Vagina (tissue), 2 donors: ENCODE data around the gene TTLL3.

Experiments used
- POLR2A ChIP-seq, 2 donors: fragments of 450-650 bp; IDR thresholded peaks; one replicate each; pipeline ENCODE4 v1.6.1; 2017; ENCODE audit warnings: antibody characterized with exemption in 2 of 2, mild to moderate bottlenecking in 2 of 2, moderate library complexity in 2 of 2
- POLR2AphosphoS5 ChIP-seq, 2 donors: sonication (generic); formaldehyde crosslinking; IDR thresholded peaks; one replicate each; pipeline ENCODE4 v1.9.0; 2017; ENCODE audit warnings: antibody characterized with exemption in 2 of 2, mild to moderate bottlenecking in 2 of 2, low read depth in 1 of 2; ENCODE audit not compliant: insufficient read depth in 1 of 2

DNA sequence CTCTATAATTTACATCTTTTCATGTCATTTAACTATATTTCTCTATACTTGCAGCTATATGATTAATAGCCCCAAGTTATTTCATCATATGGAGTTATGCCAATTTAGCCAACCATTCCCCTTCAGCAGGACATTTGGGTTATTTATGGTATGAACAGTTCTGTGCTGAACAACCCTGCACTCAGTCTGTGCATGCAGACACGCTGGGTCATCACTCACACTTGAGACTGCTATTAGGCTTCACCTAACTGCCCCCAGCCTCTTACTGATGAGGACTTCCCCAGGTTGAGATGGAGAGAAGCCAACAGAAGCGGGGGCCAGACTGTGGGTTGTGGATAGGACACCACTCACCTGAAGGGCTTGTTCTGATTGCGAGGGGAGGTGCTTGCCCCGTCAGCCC lies 25.1 kb upstream of the TTLL3 start:
- TF ChIP-seq POLR2AphosphoS5 (IDR thresholded peaks at IDR 0.05; ENCODE audit: insufficient read depth in 1 of 2, low read depth in 1 of 2) (no peak), POLR2A (IDR thresholded peaks at IDR 0.05) (no peak)
